ENCODE results near the gene RFC4.
"Not testable (repeated sequence)": the region's sequence is repeated elsewhere in the genome, so short reads cannot be mapped to it uniquely, and the experiment has no call there.

The RFC4 gene

DNA sequence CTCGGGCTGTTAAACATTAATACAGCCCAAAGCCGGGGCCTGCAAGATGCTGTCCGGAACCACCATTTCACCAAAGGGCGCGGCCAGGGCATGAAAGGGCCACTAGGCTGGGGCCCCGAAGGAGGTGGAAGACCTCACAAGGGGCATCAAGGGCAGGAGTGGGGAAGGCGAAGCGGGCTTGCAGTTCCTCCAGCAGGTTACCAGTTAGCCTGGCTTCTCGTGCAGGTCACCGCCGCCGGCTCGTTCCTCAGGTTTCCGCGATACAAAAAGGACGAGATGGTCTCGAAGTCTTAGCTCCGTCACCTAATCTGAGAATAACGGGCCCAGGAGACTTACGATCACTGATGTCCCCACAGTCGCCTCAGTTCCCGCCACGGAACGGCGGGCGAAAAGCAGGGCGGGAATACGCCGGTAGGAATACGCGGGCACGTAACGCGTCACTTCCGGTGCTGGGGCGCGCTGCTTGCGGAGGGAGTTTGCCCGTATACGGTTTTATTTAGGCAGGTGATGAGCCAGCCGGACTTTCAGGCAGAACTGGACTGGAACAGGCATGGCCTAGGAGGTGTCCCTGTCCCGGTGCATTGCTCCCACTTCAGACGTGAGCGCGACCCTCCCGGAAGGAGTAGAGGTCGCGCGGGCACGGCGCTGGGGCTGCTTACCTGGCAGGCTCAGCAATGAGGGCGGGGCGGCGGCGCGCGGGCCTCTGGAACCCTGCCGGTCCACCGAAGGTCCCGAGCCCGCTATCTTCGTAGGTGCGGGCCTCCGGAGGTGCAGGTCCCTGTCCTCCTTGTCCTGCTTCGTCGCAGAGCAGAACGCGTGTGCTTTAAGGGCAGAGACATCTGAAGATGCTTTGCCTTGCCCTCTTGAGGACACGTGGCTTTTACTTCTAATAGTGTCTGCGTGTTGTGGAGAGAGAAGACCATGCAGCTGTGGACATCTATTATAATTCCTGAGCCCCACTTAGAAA lies at the start of gene RFC4:
Gene RFC4, minus strand, starts transcription at position 394 of the 967 bp plus-strand sequence. CDS start 1,769 bp downstream, outside the sequence.
- FAIRE-seq: no peak

GRCh38 chr3:186854954-186855353 lies 48.7 kb upstream of the RFC4 start:
- FAIRE-seq: no peak

DNA sequence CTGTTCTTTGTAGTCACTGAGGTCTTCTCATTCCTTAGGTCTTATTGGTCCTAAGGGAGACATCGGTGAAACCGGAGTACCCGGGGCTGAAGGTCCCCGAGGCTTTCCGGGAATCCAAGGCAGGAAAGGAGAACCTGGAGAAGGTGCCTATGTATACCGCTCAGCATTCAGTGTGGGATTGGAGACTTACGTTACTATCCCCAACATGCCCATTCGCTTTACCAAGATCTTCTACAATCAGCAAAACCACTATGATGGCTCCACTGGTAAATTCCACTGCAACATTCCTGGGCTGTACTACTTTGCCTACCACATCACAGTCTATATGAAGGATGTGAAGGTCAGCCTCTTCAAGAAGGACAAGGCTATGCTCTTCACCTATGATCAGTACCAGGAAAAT lies 47.9 kb upstream of the RFC4 start:
- FAIRE-seq: no peak

DNA sequence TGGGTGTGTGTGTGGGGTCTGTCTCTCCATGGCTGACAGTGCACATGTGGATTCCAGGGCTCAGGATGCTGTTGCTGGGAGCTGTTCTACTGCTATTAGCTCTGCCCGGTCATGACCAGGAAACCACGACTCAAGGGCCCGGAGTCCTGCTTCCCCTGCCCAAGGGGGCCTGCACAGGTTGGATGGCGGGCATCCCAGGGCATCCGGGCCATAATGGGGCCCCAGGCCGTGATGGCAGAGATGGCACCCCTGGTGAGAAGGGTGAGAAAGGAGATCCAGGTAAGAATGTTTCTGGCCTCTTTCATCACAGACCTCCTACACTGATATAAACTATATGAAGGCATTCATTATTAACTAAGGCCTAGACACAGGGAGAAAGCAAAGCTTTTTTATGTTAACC lies 46.7 kb upstream of the RFC4 start:
- no peak for FAIRE-seq

GRCh38 chr3:186851835-186852234 lies 45.6 kb upstream of the RFC4 start:
- not testable (repeated sequence) for FAIRE-seq

- FAIRE-seq: no peak
These were observed 43.2 kb upstream of the RFC4 start for GRCh38 chr3:186849374-186849975.

GRCh38 chr3:186847437-186847836 lies 41.2 kb upstream of the RFC4 start:
- no peak for FAIRE-seq

GRCh38 chr3:186845756-186846155 lies 39.5 kb upstream of the RFC4 start:
- no peak for FAIRE-seq

GRCh38 chr3:186844908-186845307 lies 38.6 kb upstream of the RFC4 start:
- FAIRE-seq: no peak

DNA sequence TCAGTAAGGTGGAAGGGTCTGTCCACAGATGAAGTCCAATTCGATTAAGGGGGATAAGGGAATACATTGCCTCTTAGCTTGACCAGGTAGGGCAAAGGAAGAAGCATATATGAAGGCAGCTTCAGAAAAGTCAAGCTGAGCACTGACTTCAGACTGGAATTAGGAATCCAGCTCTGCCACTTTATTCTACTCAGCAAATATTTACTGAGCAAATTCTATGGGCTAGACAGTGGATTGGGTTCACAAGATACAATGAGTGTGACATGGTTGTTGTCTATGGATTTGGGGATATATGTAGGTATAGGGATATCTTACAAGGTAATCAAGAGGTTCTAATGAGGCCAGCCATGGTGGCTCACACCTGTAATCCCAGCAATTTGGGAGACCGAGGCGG lies 36.8 kb upstream of the RFC4 start:
- no peak for FAIRE-seq

DNA sequence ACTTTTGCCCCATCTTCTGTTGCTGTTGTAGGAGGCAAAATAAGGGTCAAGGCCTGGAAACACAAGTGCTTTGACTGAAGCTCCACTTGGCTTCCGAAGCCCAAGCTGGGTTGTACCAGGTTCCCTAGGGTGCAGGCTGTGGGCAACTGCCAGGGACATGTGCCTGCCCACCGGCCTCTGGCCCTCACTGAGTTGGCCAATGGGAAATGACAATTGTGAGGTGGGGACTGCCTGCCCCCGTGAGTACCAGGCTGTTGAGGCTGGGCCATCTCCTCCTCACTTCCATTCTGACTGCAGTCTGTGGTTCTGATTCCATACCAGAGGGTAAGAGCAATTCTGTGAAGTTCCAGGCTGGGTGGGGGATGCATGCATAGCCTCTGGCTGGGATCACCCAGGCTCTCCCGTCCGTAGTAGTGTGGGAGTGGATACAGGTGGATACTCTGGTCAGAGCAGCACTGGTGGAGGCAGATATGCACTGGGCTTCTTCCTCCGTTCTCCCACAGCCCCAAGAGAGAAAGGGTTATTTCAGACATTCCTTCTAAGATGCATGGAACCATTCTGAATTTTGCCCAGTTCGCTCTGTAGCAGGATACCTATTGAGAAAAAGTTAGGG lies 36.2 kb upstream of the RFC4 start, which contains the start of gene ADIPOQ:
Gene ADIPOQ, plus strand, starts transcription at position 285 of the 613 bp plus-strand sequence. CDS start 10,349 bp downstream, outside the sequence.
- FAIRE-seq: no peak

- FAIRE-seq: no peak
These were observed 35.3 kb upstream of the RFC4 start for GRCh38 chr3:186841620-186842019.

- no peak for FAIRE-seq
These were observed 33.8 kb upstream of the RFC4 start for GRCh38 chr3:186839874-186840641.

DNA sequence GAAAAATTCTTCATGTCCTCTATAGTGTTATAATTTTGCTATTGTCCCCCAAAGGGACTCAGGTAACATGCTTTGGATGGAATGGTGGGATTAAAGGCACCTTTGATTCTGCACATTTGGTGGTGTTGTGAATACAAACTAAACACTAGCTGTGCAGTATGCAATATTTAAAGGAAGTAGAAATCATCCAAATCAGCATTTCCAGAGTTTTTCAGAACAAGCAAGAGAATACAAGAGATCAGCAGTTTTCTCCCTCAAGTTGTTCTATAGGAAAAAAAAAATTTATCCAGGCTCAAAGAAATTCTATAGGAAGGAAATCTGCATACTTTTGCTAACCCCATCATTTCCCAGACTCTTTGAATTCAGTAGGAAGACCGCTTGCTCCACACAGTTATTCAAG lies 26.0 kb upstream of the RFC4 start:
- no peak for FAIRE-seq

DNA sequence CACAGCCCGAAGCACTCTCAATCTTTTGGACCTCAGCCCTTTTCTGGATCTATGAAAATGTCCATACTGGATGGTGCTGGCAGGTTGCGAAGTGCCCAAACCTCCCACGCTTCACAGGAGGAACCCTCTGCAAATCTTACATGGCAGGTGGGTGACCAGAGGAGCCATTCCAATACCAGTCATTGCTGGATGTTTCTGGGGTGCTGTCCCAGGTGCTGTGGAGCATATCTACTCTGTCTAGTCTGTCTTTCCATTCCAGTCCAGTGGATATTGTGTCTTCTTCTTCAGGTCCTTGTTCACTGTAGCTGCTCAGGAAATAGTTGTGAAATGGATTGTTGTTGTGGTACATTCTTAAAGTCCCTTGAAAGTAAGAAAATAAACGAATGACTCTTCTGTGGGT lies 25.5 kb upstream of the RFC4 start:
- no peak for FAIRE-seq

- FAIRE-seq: no peak
These were observed 22.1 kb upstream of the RFC4 start for GRCh38 chr3:186828340-186828739.

GRCh38 chr3:186826976-186827857 lies 20.9 kb upstream of the RFC4 start:
- no peak for FAIRE-seq

GRCh38 chr3:186826410-186826975 lies 20.2 kb upstream of the RFC4 start:
- FAIRE-seq: no peak

DNA sequence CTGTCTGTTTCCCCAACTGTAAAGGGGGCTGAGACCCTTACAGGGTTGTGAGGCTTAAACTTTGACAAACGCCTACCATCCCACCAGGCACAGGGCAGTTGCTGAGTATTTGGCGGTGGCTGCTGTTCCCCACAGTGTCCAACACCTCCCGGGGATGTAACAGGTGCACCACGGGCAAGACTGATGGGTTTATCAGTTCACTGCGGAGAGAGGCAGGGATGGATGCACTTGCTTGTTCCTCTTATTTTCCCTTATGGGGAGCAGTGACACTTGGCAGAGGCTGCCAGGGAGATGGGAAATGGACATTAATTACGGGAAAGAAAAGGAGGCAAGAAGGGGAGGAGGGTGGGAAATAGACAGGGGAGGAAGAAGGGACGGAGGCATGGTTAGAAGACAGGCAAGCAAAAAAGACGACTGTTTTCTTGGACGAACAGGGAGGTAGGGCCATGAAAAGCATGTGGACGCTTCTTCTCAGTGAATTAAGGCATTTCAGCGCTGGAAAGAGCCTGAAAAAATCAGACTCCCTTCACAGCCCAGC lies 19.7 kb upstream of the RFC4 start:
- no peak for FAIRE-seq

DNA sequence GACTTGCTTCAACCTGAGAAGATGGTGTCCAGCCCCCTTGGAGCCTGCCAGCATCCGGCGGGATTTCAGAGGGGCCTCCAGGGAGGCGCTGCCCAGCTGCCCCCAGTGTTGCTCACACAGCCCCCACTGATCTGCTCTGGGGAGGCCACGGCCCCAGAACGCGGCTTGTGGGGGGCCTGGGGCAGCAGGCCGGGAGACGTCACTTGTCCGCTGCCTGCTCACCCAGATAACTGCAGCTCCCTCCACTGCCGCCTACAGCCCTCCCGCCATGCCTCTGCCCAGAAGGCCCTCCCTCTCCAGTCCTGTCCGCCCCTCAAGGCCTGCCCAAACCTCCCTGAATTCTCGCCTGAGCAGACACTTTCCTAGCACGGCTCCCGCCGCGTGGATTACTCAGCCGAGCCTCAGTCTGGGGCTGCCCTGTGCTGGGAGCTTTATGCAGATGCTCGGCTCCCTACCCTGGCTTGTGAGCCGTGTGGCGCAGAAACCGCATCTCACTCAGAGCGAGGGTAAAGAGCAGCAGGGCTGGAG lies 19.1 kb upstream of the RFC4 start:
- FAIRE-seq: no peak
